GM08714 (cell line): Measurements from ENCODE around the gene ARHGAP8.
"Not testable (repeated sequence)": the region's sequence is repeated elsewhere in the genome, so short reads cannot be mapped to it uniquely, and the experiment has no call there.

Source experiments
- H3K4me3 ChIP-seq: fragments of 200-500 bp; sonication (Bioruptor generic); 2 replicates; pipeline ENCODE4 v1.5.1; 2014; ENCODE audit warnings: mild to moderate bottlenecking, low read length, inconsistent platforms
- ZNF274 ChIP-seq: IDR thresholded peaks from 2 replicates; pipeline ENCODE4 v1.6.1; 2012; ENCODE audit warnings: mild to moderate bottlenecking, low read depth, low read length

The ARHGAP8 gene

GRCh38 chr22:44783581-44783980, 31.2 kb downstream of the ARHGAP8 start:
- H3K4me3 ChIP-seq = no peak overlapping the region
- no peak for TF ChIP-seq ZNF274

GRCh38 chr22:44786136-44786535, 33.8 kb downstream of the ARHGAP8 start:
- no peak overlapping the region for H3K4me3 ChIP-seq
- no peak for TF ChIP-seq ZNF274

- H3K4me3 ChIP-seq = no peak overlapping the region
- no peak for TF ChIP-seq ZNF274
These were observed 34.2 kb downstream of the ARHGAP8 start for GRCh38 chr22:44786610-44787009.

- TF ChIP-seq ZNF274 = no peak
- H3K4me3 ChIP-seq = no peak overlapping the region
These were observed 35.5 kb downstream of the ARHGAP8 start for GRCh38 chr22:44787832-44788231.

- no peak for TF ChIP-seq ZNF274
- H3K4me3 ChIP-seq = no peak overlapping the region
These were observed 40.7 kb downstream of the ARHGAP8 start for GRCh38 chr22:44793106-44793505.

GRCh38 chr22:44793506-44794172, 41.3 kb downstream of the ARHGAP8 start:
- TF ChIP-seq ZNF274 = no peak
- H3K4me3 ChIP-seq = no peak overlapping the region

- TF ChIP-seq ZNF274 = no peak
- no peak overlapping the region for H3K4me3 ChIP-seq
These were observed 43.6 kb downstream of the ARHGAP8 start for GRCh38 chr22:44795701-44796630.

- no peak for TF ChIP-seq ZNF274
- no peak overlapping the region for H3K4me3 ChIP-seq
These were observed 44.9 kb downstream of the ARHGAP8 start for GRCh38 chr22:44797181-44797725.

- H3K4me3 ChIP-seq = no peak overlapping the region
- no peak for TF ChIP-seq ZNF274
These were observed 46.9 kb downstream of the ARHGAP8 start for GRCh38 chr22:44799077-44799945.

GRCh38 chr22:44799946-44800634, 47.7 kb downstream of the ARHGAP8 start:
- H3K4me3 ChIP-seq = not testable (repeated sequence)

- H3K4me3 ChIP-seq = no peak overlapping the region
- no peak for TF ChIP-seq ZNF274
These were observed 49.1 kb downstream of the ARHGAP8 start for GRCh38 chr22:44801476-44801875.

GRCh38 chr22:44802071-44802700, 49.8 kb downstream of the ARHGAP8 start:
- no peak for TF ChIP-seq ZNF274
- no peak overlapping the region for H3K4me3 ChIP-seq

GRCh38 chr22:44802956-44803355, 50.6 kb downstream of the ARHGAP8 start:
- TF ChIP-seq ZNF274 = no peak
- no peak overlapping the region for H3K4me3 ChIP-seq

GRCh38 chr22:44804327-44804726, 52.0 kb downstream of the ARHGAP8 start:
- H3K4me3 ChIP-seq = no peak overlapping the region
- TF ChIP-seq ZNF274 = no peak
